Right lobe of liver (tissue), 6 donors: ENCODE measurements around the gene FADS6. TPM values are rescaled to one million over a fixed set of nuclear protein-coding genes. Genes with fewer than 3 reads are reported as not detected.
"Not testable (repeated sequence)": the region's sequence is repeated elsewhere in the genome, so short reads cannot be mapped to it uniquely, and the experiment has no call there.

Source experiments
- ATAC-seq, 4 donors: fragments of 200-7000 bp; cut with Tn5 transposase; one replicate each; pipeline ENCODE4 v1.9.1; 2020; ENCODE audit warnings: mild to moderate bottlenecking in 4 of 4, moderate library complexity in 4 of 4
- DNase-seq, 3 donors: peaks; one replicate each; pipeline ENCODE4 v3.0.0-alpha.2; 2020
- H3K27ac ChIP-seq, 3 donors: fragments of 200-600 bp; one replicate each; pipeline ENCODE4 v1.8.0; 2022
- H3K27me3 ChIP-seq, 2 donors: fragments of 200-600 bp; one replicate each; pipeline ENCODE4 v1.8.0; 2022
- H3K36me3 ChIP-seq, 4 donors: fragments of 200-600 bp; sonication (generic) in 1 of 4; one replicate each; pipeline versions ENCODE4 v1.5.1 to v1.8.0; 2017 to 2022; ENCODE audit warnings: control low read depth in 1 of 4
- H3K4me1 ChIP-seq, 4 donors: fragments of 200-600 bp; sonication (generic) in 1 of 4; one replicate each; pipeline versions ENCODE4 v1.5.1 to v1.8.0; 2017 to 2022; ENCODE audit warnings: control low read depth in 1 of 4
- H3K4me3 ChIP-seq, 3 donors: fragments of 200-600 bp; one replicate each; pipeline ENCODE4 v1.8.0; 2022
- H3K9me3 ChIP-seq, 4 donors: fragments of 200-600 bp; sonication (generic) in 1 of 4; one replicate each; pipeline versions ENCODE4 v1.5.1 to v1.8.0; 2017 to 2022; ENCODE audit warnings: control low read depth in 1 of 4
- CTCF ChIP-seq, 4 donors: fragments of 200-600 bp in 3 of 4; fragments of 450-650 bp in 1 of 4; IDR thresholded peaks; one replicate each; pipeline versions ENCODE4 v1.5.1 to v1.8.0; 2016 to 2022; ENCODE audit warnings: antibody characterized with exemption in 4 of 4, mild to moderate bottlenecking in 2 of 4
- POLR2A ChIP-seq: fragments of 450-650 bp; IDR thresholded peaks from one replicate; pipeline ENCODE4 v1.6.1; 2017; ENCODE audit warnings: antibody characterized with exemption, mild to moderate bottlenecking
- WGBS: methylation state at CpG from one replicate; pipeline ENCODE4 v1.1.6; 2018; ENCODE audit warnings: low coverage, low lambda C conversion rate; ENCODE audit not compliant: insufficient coverage; ENCODE audit errors: missing lambda C conversion rate; 5-methylcytosine and 5-hydroxymethylcytosine counted together
- intact Hi-C, 2 donors: fragments of 100-400 bp; cut with DNase I; formaldehyde crosslinking; loops; one replicate each; pipeline versions ENCODE4 v1.11.2 to v1.14.1; 2022
- total RNA-seq, 6 experiments: library from RNA; depleted of rRNA in 2 of 6; stranded (reverse); fragments of >200 nt in 2 of 6; fragmentation: NEBNext Ultra II Directional in 3 of 6; extraction: Animal tissue kit (Norgen Biotek cat#: 25700) in 3 of 6; gene quantifications; one replicate each; pipeline versions ENCODE4 v1.1.0 to v1.2.4, GENCODE V29; 2016 to 2023
- donor health status: DM: no; HTN: yes; CAD: no.
- donor health status: DM: no; HTN: no; CAD: no.
- donor health status: DM: no; HTN: no; CAD: no.
- donor health status: DM: no; HTN: yes; CAD: no.
- donor health status: DM: no; HTN: yes; CAD: no.

FADS6 gene
- total RNA-seq, 6 experiments from 2014 or later: 2.1 to 6.1 (median 3.7) TPM

- H3K9me3 ChIP-seq: no peaks in the 10 kb centered on the region
- TF ChIP-seq POLR2A (no peak), CTCF (IDR thresholded peaks at IDR 0.05) (no peak)
- intact Hi-C loops: no loop called here
- ATAC-seq (no peak), DNase-seq (no peak)
- no peak overlapping the region for H3K4me3 ChIP-seq
- no peak overlapping the region for H3K27ac ChIP-seq
- H3K4me1 ChIP-seq: peaks cover 0 to 9% (median 4%) of the 10 kb centered on the region in 4 donors
- 78% methylated on average over 3 of the region's 5 CpGs for WGBS
- peaks cover 0 to 11% of the 10 kb centered on the region in 2 donors for H3K27me3 ChIP-seq
- H3K36me3 ChIP-seq: no peaks in the 10 kb centered on the region
These were observed 25.5 kb upstream of the FADS6 start for GRCh38 chr17:74918906-74919305.

- no peak for TF ChIP-seq CTCF (IDR thresholded peaks at IDR 0.05)
- TF ChIP-seq POLR2A: no peak
- Histone ChIP-seq H3K27me3 (no peaks in the 10 kb centered on the region), H3K36me3 (no peaks in the 10 kb centered on the region), H3K27ac (no peak overlapping the region), H3K4me3 (no peak overlapping the region), H3K9me3 (no peaks in the 10 kb centered on the region), H3K4me1 (no peaks in the 10 kb centered on the region)
- ATAC-seq (peak in 3 of 4 donors; percentile 18 to 50 (median 28)), DNase-seq (no peak)
- WGBS: 34% methylated on average over 4 of the region's 10 CpGs
- intact Hi-C loops: no loop called here
These were observed 24.0 kb upstream of the FADS6 start for GRCh38 chr17:74917430-74917829.

- 79% methylated on average over 9 of the region's 11 CpGs for WGBS
- no peaks in the 10 kb centered on the region for H3K27me3 ChIP-seq
- intact Hi-C loops: no loop called here
- no peaks in the 10 kb centered on the region for H3K36me3 ChIP-seq
- H3K9me3 ChIP-seq: no peaks in the 10 kb centered on the region
- H3K4me3 ChIP-seq: no peak overlapping the region
- TF ChIP-seq CTCF (IDR thresholded peaks at IDR 0.05) (no peak), POLR2A (no peak)
- no peak overlapping the region for H3K27ac ChIP-seq
- DNase-seq (no peak), ATAC-seq (no peak)
- H3K4me1 ChIP-seq: no peaks in the 10 kb centered on the region
These were observed 23.4 kb upstream of the FADS6 start for GRCh38 chr17:74916851-74917199.

GRCh38 chr17:74916136-74916850 lies 22.9 kb upstream of the FADS6 start:
- DNase-seq (no peak), ATAC-seq (no peak)
- WGBS: 73% methylated on average over 10 of the region's 13 CpGs
- TF ChIP-seq POLR2A: no peak
- no peak for TF ChIP-seq CTCF (IDR thresholded peaks at IDR 0.05)
- H3K27me3 ChIP-seq: no peaks in the 10 kb centered on the region
- no peaks in the 10 kb centered on the region for H3K4me1 ChIP-seq
- H3K36me3 ChIP-seq: no peaks in the 10 kb centered on the region
- intact Hi-C loops: no loop called here
- no peaks in the 10 kb centered on the region for H3K9me3 ChIP-seq
- H3K27ac ChIP-seq: no peak overlapping the region
- H3K4me3 ChIP-seq: no peak overlapping the region

GRCh38 chr17:74911423-74911822 lies 18.0 kb upstream of the FADS6 start:
- H3K9me3 ChIP-seq, H3K4me3 ChIP-seq, ATAC-seq, DNase-seq, H3K27me3 ChIP-seq, H3K4me1 ChIP-seq, H3K36me3 ChIP-seq, H3K27ac ChIP-seq, intact Hi-C loops: not testable (repeated sequence)
- 63% methylated on average over 6 of the region's 8 CpGs for WGBS

GRCh38 chr17:74909097-74909496 lies 15.7 kb upstream of the FADS6 start:
- ATAC-seq, intact Hi-C loops, H3K27ac ChIP-seq, H3K9me3 ChIP-seq, H3K4me1 ChIP-seq, H3K4me3 ChIP-seq, H3K27me3 ChIP-seq, DNase-seq, H3K36me3 ChIP-seq: not testable (repeated sequence)
- WGBS: 67% methylated on average over 3 of the region's 4 CpGs
